Aorta (tissue), 5 donors: ENCODE results near the gene NFIL3. TPM values are rescaled to one million over a fixed set of nuclear protein-coding genes. Genes with fewer than 3 reads are reported as not detected.

Experiments used
- ATAC-seq: fragments of 200-7000 bp; cut with Tn5 transposase; one replicate; pipeline ENCODE4 v1.9.1; 2022; ENCODE audit warnings: moderate library complexity; ENCODE audit not compliant: low FRiP score
- DNase-seq, 2 donors: peaks; one replicate each; pipeline ENCODE4 v3.0.0-alpha.2; 2020
- H3K27ac ChIP-seq, 2 donors: one replicate each; pipeline ENCODE4 v1.5.1; 2013; ENCODE audit warnings: low read length in 2 of 2, mild to moderate bottlenecking in 2 of 2, moderate library complexity in 2 of 2, control low read depth in 1 of 2, inconsistent platforms in 1 of 2, low read depth in 1 of 2
- H3K27me3 ChIP-seq, 2 donors: one replicate each; pipeline ENCODE4 v1.6.1; 2013; ENCODE audit warnings: control low read depth in 1 of 2, low read length in 1 of 2, mild to moderate bottlenecking in 1 of 2, moderate library complexity in 1 of 2; ENCODE audit not compliant: insufficient read depth in 2 of 2, control insufficient read depth in 1 of 2
- H3K36me3 ChIP-seq, 2 donors: one replicate each; pipeline ENCODE4 v1.6.1; 2013; ENCODE audit warnings: control low read depth in 1 of 2, low read length in 1 of 2, mild to moderate bottlenecking in 1 of 2; ENCODE audit not compliant: insufficient read depth in 2 of 2, control insufficient read depth in 1 of 2
- H3K4me1 ChIP-seq, 2 donors: one replicate each; pipeline ENCODE4 v1.6.1; 2013; ENCODE audit warnings: low read length in 2 of 2, control low read depth in 1 of 2, mild to moderate bottlenecking in 1 of 2, moderate library complexity in 1 of 2; ENCODE audit not compliant: insufficient read depth in 2 of 2, control insufficient read depth in 1 of 2
- H3K4me3 ChIP-seq, 2 donors: one replicate each; pipeline ENCODE4 v1.5.1; 2013; ENCODE audit warnings: low read length in 2 of 2, control low read depth in 1 of 2, mild to moderate bottlenecking in 1 of 2
- H3K9me3 ChIP-seq: one replicate; pipeline ENCODE4 v1.6.1; 2013; ENCODE audit warnings: mild to moderate bottlenecking, low read length; ENCODE audit not compliant: control insufficient read depth
- WGBS, 2 donors: extraction: QIAGEN DNeasy Blood & Tissue Kit; methylation state at CpG; one replicate each; pipeline ENCODE4 v1.1.7; 2013; 5-methylcytosine and 5-hydroxymethylcytosine counted together
- intact Hi-C, 2 donors: fragments of 100-400 bp; cut with DNase I; formaldehyde crosslinking; loops; one replicate each; pipeline versions ENCODE4 v1.14.2 to v1.15.0; 2022
- polyA plus RNA-seq, 2 donors: library from polyadenylated mRNA; stranded (reverse); fragments of 200-250 nt; gene quantifications; one replicate each; pipeline ENCODE4 v1.2.3, GENCODE V29; 2013
- total RNA-seq, 2 donors: library from RNA; stranded (reverse); fragmentation: NEBNext Ultra II Directional; extraction: Animal tissue kit (Norgen Biotek cat#: 25700); gene quantifications; one replicate each; pipeline ENCODE4 v1.2.1, GENCODE V29; 2021
- donor health status: healthy with polysubstance abuse.
- donor health status: Bipolar disorder and iron deficiency.
- donor health status: DM: no; HTN: no; CAD: no.
- donor health status: DM: no; HTN: no; CAD: no.
- donor health status: DM: yes; HTN: yes; CAD: no.

NFIL3 gene
- total and polyA plus RNA-seq, 4 donors, result 13.6 to 54.8 (median 21.5) TPM

DNA sequence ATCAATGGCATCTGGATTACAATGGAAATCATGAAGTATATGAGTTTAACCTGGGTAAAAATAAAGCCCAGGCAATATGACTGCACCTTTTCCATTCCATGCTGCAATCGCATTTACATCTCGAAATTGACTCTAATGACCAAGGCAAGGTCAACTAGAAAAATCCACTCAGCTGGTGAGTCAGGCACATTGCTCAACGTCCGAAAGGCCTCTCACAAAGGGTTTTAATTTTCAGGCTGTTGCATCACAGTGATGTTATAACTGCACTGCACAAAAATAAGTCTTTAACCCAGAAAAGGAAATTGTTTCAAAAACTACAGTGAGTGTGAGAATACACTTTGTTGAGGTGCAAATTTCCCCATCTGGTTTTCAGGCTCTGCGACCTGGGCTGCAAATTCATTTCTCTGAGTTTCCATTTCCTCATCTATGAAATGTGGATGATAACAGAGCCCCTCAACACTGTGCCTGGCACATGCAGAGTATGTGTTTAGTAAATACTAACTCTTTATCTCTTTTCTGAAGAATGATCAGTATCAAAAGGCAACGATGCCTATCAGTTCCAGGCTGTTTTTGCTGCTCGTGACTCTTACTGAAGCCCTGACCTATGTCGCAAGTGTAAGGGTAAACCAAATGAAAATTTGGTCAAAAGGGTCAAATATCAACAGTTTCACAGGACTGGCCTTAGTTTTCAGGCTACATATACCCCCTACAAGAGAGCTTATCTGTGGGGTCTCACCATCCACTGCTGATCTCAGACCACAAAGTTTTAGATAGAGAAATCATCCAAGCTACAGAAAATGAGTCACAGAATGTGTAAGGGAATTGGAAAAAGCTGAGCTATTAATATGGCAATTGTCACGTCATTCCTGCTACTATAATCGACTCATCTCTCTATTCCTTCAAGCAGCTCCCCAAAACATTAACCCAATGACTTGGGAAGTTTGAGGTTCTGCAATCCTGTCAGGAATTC is 4.1 kb downstream of the NFIL3 start:
- Histone ChIP-seq H3K9me3 (no peaks in the 10 kb centered on the region), H3K36me3 (no peaks in the 10 kb centered on the region), H3K4me1 (peaks cover 5 to 9% of the 10 kb centered on the region in 2 donors), H3K27ac (no peak overlapping the region), H3K4me3 (no peak overlapping the region), H3K27me3 (no peaks in the 10 kb centered on the region)
- DNase-seq (peak; percentile 77 to 85), ATAC-seq (no peak)
- intact Hi-C loops, result loop anchor here (5.0 to 10.0 kb wide), 7 partner anchors 57 to 382 kb away; partner anchors contain the start of gene AUH (in 2 of the 2)
- 67 to 69% methylated on average over 10 of the region's 10 CpGs for WGBS, 2 donors

DNA sequence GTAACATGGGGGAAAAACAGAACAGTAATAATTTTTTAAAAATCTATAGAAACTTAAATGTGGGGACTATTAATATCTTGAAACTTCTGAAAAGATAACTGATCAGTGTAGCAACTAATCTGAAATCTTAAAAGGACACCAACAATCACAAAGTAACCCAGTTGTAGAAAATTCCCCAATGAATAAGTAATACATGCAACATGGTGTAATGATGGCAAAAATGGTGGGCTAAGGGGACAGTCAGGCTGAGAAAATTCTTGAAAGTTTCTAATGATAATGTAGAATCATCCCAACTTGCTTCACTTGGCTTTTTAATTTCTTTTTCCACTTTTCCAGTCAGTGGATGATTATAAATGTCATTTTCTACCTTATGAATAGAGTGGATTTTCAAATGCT is 5.4 kb downstream of the NFIL3 start:
- ATAC-seq (no peak), DNase-seq (no peak)
- intact Hi-C loops, result no loop called here
- no peak overlapping the region for H3K4me3 ChIP-seq
- H3K27ac ChIP-seq, result no peak overlapping the region
- no peaks in the 10 kb centered on the region for H3K9me3 ChIP-seq
- peaks cover 5 to 9% of the 10 kb centered on the region in 2 donors for H3K4me1 ChIP-seq
- no peaks in the 10 kb centered on the region for H3K36me3 ChIP-seq
- H3K27me3 ChIP-seq, result no peaks in the 10 kb centered on the region

DNA sequence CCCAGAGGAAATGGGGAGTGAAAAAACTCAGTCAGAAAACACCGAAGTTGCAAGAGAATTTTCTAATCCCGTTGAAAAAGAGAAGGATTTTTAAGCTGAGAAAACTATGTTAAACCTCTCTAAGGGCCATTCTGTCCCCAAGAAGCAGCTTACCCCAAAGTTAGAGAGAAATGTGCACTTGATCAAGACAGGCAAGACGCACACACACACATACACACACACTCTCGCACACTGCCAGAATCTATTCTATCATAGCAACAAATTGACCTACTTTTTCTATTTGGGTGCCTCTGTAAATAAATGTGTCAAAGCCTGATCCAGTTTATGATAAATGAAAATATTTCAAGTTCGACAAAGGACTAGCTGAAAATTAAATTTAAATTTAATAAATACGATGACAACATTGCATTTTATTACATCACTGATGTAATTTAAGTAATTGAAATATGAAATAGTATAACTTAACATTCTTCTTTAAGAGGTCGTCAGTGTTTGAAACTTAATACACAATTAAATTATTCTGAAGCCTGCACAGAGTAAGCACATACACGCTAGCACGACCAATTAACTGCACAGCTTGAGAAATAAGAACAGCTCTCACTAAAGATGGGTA is 5.9 kb downstream of the NFIL3 start:
- Histone ChIP-seq H3K4me1 (peaks cover 5 to 9% of the 10 kb centered on the region in 2 donors), H3K27ac (no peak overlapping the region), H3K27me3 (no peaks in the 10 kb centered on the region), H3K36me3 (no peaks in the 10 kb centered on the region), H3K9me3 (no peaks in the 10 kb centered on the region), H3K4me3 (no peak overlapping the region)
- intact Hi-C loops, result no loop called here
- DNase-seq, result no peak
- 75 to 81% methylated on average over 9 of the region's 9 CpGs for WGBS, 2 donors
- no peak for ATAC-seq

DNA sequence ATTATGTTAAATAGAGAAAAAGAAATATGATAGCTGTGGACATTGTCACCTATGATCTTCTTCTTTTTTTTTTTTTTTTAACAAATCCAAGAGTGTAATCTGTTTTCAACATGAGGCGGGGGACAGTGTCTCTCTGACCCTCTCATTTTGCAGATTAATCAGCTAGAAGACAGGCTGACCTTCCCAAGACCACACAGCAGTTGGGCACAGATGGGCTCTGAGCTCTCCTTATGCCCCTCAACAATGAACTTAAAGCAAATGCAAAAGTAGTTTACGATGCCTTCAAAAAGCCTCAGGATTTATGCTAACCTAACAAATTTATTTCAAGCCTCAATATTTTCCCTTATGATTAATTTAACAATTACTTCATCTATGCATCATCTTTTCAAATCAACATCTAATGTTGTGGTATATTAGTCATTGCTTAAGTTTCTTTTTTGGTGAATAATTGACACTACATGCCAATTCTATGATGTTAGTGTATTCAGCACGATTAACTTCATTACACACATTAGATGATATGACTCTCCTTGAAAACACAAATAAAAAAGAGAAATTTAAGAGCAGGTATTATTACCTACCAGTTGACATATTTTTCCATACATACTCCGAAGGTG is 7.4 kb downstream of the NFIL3 start:
- Histone ChIP-seq H3K36me3 (no peaks in the 10 kb centered on the region), H3K27ac (no peak overlapping the region), H3K4me3 (no peak overlapping the region), H3K27me3 (no peaks in the 10 kb centered on the region), H3K9me3 (no peaks in the 10 kb centered on the region), H3K4me1 (peaks cover 5 to 9% of the 10 kb centered on the region in 2 donors)
- WGBS, 2 donors, result 61 to 74% methylated on average over 4 of the region's 4 CpGs
- ATAC-seq (no peak), DNase-seq (no peak)
- intact Hi-C loops, result no loop called here

DNA sequence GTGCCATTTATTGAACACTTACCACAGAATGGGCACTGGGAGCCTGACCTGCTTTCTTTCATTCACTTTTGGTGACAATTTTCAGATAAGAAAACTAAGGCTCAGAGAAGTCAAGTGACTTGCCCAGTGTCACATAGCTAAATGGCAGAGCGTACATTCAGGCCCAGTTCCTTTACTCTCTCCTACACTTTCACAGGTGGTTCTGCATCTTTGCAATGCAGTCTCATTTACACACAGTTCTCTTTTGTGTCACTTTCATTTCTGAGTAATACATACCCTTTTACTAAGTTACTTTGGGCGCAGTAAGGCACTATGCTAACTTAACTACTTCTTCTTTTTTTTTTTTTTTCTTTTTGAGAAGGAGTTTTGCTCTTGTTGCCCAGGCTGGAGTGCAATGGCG is 8.3 kb downstream of the NFIL3 start:
- ATAC-seq (no peak), DNase-seq (no peak)
- no peaks in the 10 kb centered on the region for H3K9me3 ChIP-seq
- no peaks in the 10 kb centered on the region for H3K27me3 ChIP-seq
- H3K36me3 ChIP-seq, result peaks cover 0 to 5% of the 10 kb centered on the region in 2 donors
- no peak overlapping the region for H3K4me3 ChIP-seq
- WGBS, 2 donors, result 94 to 96% methylated on average over 3 of the region's 3 CpGs
- intact Hi-C loops, result no loop called here
- H3K4me1 ChIP-seq, result peaks cover 5 to 6% of the 10 kb centered on the region in 2 donors
- no peak overlapping the region for H3K27ac ChIP-seq

DNA sequence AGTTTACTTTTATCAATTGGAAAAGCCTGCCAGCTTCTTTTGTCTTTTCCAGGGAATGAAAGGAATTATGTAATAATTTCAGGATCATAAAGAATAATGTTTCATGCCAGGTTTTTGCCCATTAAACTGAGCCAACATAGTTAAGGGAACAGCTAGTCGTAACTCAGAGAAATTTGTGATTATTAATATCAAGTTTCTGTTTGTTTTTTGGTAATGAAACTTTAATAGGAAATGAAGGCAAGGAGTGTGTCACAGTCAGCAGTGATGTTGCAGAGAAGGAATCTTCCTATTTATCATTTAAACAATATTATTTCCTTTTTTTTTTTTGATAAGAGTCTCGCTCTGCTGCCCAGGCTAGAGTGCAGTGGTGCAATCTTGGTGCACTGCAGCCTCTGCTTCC is 10.7 kb downstream of the NFIL3 start:
- no peak for ATAC-seq
- 71 to 79% methylated on average over 2 of the region's 2 CpGs for WGBS, 2 donors

DNA sequence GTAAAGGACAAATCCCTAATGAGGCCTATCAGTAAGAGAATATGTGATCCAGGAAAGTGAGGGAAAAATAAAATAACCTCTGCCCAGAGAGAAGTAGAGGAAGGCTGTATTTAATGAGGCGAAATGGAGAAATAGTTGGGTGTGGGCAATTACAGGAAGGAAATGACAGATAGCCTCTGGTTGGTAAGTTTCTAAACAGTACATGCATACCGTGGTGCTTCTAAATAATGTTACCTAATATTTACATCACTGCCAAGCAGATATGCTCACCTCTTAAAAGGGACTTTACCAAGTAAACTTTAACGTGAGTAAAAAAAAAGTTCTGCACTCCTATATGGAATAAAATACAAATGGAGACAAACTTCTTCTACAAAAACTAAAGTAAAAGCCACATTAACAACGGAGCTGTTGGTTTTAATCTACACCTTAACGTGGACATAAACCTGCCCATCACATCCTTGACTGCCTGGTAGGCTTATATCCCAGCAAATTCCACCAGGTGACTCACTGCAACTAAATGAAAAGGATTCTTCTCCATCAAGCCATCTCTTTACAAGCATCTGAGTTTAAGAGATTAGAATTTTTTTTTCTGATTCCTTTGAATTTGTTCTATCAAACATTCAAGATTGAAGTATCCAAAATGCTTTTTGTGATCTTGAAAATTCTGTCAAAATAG is 12.4 kb downstream of the NFIL3 start:
- intact Hi-C loops, result no loop called here
- no peak for DNase-seq
- Histone ChIP-seq H3K27me3 (no peaks in the 10 kb centered on the region), H3K9me3 (no peaks in the 10 kb centered on the region), H3K27ac (no peak overlapping the region), H3K36me3 (peaks cover 6 to 8% of the 10 kb centered on the region in 2 donors), H3K4me3 (no peak overlapping the region), H3K4me1 (peaks cover 0 to 2% of the 10 kb centered on the region in 2 donors)
- ATAC-seq, result no peak
- 72 to 79% methylated on average over 5 of the region's 5 CpGs for WGBS, 2 donors

More for the DNA sequence above, 10.7 kb downstream of the NFIL3 start:
- no peaks in the 10 kb centered on the region for H3K27me3 ChIP-seq
- H3K27ac ChIP-seq, result no peak overlapping the region
- DNase-seq, result no peak
- H3K4me1 ChIP-seq, result peaks cover 0 to 4% of the 10 kb centered on the region in 2 donors
- intact Hi-C loops, result no loop called here
- H3K4me3 ChIP-seq, result no peak overlapping the region
- no peaks in the 10 kb centered on the region for H3K9me3 ChIP-seq
- peaks cover 6 to 8% of the 10 kb centered on the region in 2 donors for H3K36me3 ChIP-seq

DNA sequence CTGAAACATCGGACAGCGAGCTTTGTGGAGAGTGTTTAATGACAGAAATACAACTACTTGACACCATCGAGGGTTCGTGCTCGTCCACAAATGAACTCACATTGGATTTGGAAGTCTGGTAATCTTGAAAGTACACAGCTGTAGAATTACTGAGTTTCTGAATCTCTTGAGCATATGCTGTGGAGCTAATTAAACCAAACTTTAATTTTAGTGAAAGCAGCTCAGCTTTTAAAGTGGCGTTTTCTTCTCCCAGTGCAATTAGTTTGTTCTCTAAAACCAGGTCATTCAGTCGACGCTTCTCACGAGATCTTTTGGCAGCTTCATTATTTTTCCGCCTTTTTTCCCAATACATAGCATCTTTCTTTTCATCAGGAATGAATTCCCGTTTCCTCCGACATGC is 13.5 kb downstream of the NFIL3 start:
- Histone ChIP-seq H3K9me3 (no peaks in the 10 kb centered on the region), H3K36me3 (peaks cover 6 to 8% of the 10 kb centered on the region in 2 donors), H3K4me1 (no peaks in the 10 kb centered on the region), H3K27me3 (no peaks in the 10 kb centered on the region), H3K4me3 (no peak overlapping the region), H3K27ac (no peak overlapping the region)
- DNase-seq, result no peak
- intact Hi-C loops, result no loop called here
- no peak for ATAC-seq
- 91 to 93% methylated on average over 12 of the region's 12 CpGs for WGBS, 2 donors
